Hematopoietic multipotent progenitor cell treated with erythropoietin and hydrocortisone succinate and interleukin-3 and kit ligand, for 17 days (in vitro differentiated cells): ENCODE measurements around the gene LMBR1L.

Experiments
- DNase-seq: peaks from one replicate; pipeline ENCODE4 v3.0.0-alpha.2; 2015; ENCODE audit warnings: low spot score

The LMBR1L gene

DNA sequence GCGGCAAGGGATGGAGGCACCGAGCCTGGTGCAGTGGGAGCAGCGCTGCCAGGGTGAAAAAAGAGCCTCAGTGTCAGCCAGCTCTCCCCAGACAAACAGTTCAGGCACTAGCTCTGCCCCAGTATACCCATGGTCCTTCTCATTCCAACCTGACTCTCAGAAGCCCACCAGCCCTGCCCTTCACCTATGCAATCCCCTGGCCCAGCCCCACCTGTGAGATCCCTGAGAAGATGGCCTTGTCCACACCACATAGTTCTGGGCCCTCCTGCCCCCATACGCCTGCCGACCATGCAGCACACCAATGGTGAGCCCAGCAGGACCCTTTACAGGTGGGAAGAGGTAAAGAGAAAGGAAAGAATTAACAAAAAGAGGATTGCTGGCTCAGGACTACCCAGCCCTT, 56.6 kb downstream of the LMBR1L start:
- no peak for DNase-seq

DNA sequence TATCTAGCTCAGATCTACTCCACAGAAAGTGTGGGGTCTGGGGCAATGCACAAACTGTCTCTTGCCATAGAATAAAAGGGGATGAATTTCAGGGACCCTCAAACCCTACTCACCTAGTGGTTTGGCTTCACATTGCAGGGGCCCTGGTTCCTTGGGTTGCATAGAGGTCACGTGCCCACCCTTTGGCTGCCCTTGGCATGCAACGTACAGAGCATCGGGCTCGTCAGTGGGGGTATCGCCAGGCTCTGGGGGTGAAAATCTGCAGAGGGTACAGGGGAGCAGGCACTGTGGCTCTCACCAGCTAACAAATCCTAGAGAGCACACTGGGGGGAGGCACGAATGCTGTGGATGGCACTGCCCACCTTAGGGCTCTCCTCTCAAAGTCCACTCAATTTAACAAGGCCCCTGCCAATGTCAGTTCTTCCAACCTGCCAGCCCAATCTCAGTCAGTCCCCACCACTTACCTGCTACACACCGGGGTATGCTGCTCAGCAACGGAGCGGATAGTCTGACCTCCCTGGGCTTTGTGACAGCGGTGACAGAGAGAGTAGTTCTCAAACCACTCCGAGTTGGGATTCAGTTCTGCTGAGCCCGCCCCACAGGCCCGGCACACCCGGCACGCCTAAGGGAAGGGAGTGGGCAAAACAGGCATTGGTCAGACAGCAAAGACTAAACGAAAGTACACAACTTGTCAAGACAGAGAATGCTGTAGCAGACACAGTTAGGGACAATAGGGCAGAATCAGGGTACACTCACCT, 58.0 kb downstream of the LMBR1L start:
- DNase-seq, result no peak

DNA sequence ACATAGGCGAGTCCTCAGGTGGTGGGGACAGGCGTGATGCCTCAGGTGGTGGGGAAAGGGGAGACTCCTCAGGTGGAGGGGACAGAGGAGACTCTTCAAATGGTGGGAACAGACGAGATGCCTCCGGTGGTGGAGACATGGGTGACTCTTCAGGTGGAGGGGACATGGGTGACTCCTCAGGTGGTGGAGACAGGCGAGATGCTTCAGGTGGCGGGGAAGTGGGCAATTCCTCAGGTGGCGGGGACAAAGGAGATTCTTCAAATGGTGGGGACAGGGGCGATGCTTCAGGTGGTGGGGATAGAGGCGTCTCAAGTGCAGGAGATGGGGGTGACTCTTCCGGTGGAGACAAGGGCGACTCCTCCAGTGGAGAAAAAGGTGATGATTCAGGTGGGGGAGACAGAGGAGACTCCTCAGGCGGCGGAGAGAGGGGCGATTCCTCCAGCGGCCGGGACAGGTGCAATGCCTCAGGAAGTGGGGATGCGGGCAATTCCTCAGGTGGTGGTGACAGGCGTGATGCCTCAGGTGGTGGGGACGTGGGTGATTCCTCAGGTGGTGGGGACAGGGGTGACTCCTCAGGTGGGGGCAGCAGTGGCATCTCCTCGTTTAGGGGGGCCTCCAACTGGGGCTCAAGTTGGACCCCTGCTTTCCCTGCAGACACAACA, 58.7 kb downstream of the LMBR1L start:
- no peak for DNase-seq

DNA sequence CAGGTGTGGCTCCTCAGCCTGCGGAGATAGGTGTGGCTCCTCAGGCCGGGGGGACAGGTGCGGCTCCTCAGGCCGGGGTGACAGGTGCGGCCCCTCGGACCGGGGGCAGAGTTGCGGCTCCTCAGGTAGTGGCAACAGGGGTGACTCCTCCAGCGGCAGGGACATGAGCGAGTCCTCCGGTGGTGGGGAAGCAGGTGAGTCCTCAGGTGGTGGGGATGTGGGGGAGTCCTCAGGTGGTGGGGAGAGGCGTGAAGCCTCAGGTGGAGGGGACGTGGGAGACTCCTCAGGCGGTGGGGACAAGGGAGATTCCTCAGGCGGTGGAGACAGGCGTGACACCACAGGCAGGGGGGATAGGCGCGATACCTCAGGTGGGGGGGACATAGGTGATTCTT, 59.3 kb downstream of the LMBR1L start:
- DNase-seq, result no peak

DNA sequence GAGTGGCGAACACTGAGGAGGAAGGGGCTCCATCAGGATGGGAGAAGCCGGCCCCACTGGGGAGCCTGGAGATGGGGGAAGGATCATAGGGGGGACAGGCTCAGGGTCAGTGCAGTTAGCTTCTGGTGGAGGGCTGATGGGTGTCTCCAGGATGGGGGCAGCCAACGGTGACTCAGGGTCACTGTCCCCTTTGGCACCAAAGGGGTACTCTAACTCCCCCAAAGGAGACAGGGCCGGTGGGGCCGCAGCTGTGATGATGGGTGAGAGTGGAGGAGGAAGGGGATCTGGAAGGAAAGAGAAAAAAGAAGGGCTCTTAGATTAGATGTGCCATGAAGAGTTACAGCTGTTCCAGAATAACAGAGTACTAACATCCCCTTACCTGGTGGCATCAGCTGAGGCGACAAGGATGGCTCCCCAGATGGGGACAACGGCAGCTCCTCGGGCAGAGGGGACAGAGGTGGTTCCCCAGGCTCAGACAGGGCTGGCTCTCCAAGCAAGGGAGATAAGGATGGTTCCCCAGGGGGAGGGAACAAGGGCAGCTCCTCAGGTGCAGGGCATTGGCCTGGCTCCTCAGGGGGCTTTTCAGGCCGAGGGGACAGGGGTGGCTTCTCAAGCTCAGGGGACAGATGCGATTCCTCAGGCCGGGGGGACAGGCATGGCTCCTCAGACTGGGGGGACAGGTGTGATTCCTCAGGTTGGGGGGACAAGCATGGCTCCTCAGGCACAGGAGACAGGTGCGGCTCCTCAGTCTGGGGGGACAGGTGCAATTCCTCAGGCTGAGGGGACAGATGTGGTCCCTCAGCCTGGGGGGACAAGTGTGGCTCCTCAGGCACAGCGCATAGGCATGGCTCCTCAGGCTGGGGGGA, 59.9 kb downstream of the LMBR1L start:
- no peak for DNase-seq

DNA sequence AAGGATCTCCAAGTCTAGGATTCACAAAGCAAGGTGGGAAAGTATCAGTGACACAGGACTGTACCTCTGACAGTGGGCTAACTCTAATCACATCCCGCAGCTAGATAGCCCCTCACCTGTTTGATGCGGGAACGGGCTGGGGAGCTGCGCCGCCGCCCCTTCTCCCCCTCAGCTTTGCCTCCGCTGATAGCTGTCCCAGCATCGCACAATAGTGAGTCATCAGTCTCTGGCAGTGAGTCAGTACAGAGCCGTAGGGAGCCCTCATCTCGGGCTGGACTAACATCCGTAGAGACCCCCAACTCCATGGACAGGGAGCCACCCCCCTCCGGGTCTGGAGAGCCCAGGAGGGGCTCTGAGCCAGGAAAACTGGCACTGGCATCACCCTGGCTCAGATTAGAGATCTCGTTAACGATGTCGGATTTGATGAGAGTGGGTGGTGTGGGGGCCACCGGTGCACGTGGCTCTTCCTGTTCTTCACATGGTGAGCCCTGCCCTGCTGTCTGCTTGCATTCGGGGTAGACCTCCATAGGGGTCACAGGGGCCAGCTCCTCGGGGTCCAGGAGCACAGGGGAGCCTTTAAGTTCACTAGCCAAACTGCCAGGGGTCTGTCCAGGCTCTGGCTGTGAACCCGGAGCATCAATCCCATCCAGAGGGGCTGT, 61.0 kb downstream of the LMBR1L start:
- DNase-seq, result no peak

DNA sequence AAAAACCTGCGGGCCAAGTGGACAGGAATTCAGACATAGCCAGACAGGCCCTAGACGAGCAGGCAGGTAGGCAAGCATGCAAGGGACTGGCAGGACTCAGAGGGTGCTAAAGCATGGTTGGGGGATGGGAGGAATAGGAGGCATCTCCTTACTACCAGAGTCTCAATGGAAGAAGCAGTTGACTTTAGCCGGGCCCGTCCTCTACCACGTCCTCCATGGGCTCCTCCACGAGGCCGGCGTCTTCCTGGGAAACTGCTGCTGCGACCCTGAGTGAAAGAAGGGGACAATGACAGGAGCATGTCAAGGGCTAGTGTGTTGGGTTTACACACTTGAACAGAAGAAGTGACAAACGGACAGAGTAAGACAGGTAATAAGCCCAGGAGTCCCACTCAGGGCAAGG, 61.7 kb downstream of the LMBR1L start:
- DNase-seq, result no peak
